H1 (cell line): Measurements from ENCODE around the gene MTARC2. TPM values are rescaled to one million over a fixed set of nuclear protein-coding genes. Genes with fewer than 3 reads are reported as not detected.

Source experiments
- CTCF ChIA-PET: fragments of 300-600 bp; sonication (Branson Sonifier 250); formaldehyde crosslinking; loops from one replicate; lab custom pipeline; 2021; ENCODE audit not compliant: partially characterized antibody; lab: Charles Lee
- POLR2A ChIA-PET: fragments of 300-600 bp; sonication (Branson Sonifier 250); formaldehyde crosslinking; loops from one replicate; lab custom pipeline; 2021; ENCODE audit warnings: inconsistent platforms; ENCODE audit not compliant: partially characterized antibody; lab: Charles Lee
- DNase-seq, 2 experiments: peaks; one replicate each; pipeline versions ENCODE4 v3.0.0 to v3.0.0-alpha.2; 2010 to 2022; ENCODE audit warnings: low spot score in 2 of 2, low read depth in 1 of 2, mixed read lengths in 1 of 2
- FAIRE-seq: peaks from 2 replicates; lab custom pipeline; 2011; peaks lifted over from hg19 to GRCh38; lab: Jason Lieb, UNC
- H2AFZ ChIP-seq: 2 replicates; pipeline ENCODE4 v1.8.1; 2012; ENCODE audit warnings: low read length, inconsistent platforms
- H2AK5ac ChIP-seq: 2 replicates; pipeline ENCODE4 v1.6.1; 2013; ENCODE audit warnings: low read depth, low read length
- H2BK120ac ChIP-seq: replicated peaks from 2 replicates; pipeline ENCODE3; 2013; ENCODE audit warnings: low read depth, low read length, inconsistent platforms
- H2BK12ac ChIP-seq: 2 replicates; pipeline ENCODE4 v1.6.1; 2013; ENCODE audit warnings: low read depth, low read length
- H2BK15ac ChIP-seq: 2 replicates; pipeline ENCODE4 v1.6.1; 2013; ENCODE audit warnings: low read length
- H2BK20ac ChIP-seq: 2 replicates; pipeline ENCODE4 v1.6.1; 2013; ENCODE audit warnings: low read length
- H2BK5ac ChIP-seq: 2 replicates; pipeline ENCODE4 v1.6.1; 2013; ENCODE audit warnings: low read depth, low read length
- H3K14ac ChIP-seq: 2 replicates; pipeline ENCODE4 v1.6.1; 2013; ENCODE audit warnings: inconsistent platforms; ENCODE audit not compliant: insufficient read length
- H3K18ac ChIP-seq: 2 replicates; pipeline ENCODE4 v1.6.1; 2013; ENCODE audit warnings: low read length; ENCODE audit errors: extremely low read depth
- H3K23ac ChIP-seq: 2 replicates; pipeline ENCODE4 v1.6.1; 2013; ENCODE audit warnings: inconsistent platforms; ENCODE audit not compliant: insufficient read length
- H3K23me2 ChIP-seq: 2 replicates; pipeline ENCODE4 v1.6.1; 2013; ENCODE audit warnings: low read depth, low read length
- H3K27ac ChIP-seq: 2 replicates; pipeline ENCODE4 v1.6.1; 2011; ENCODE audit warnings: low read depth, low read length, inconsistent platforms
- H3K27me3 ChIP-seq, 4 experiments: replicated peaks in 1 of 4; 1 replicate in 1 of 4; 2 replicates in 3 of 4; pipeline versions ENCODE4 v1.6.1 to v1.8.1; 2011 to 2013; ENCODE audit warnings: low read length in 3 of 4, mild to moderate bottlenecking in 3 of 4, inconsistent platforms in 2 of 4, mixed read lengths in 2 of 4, moderate library complexity in 1 of 4; ENCODE audit not compliant: control insufficient read depth in 3 of 4, insufficient read depth in 3 of 4; ENCODE audit errors: extremely low read depth in 1 of 4
- H3K36me3 ChIP-seq, 4 experiments: 2 replicates each; pipeline versions ENCODE4 v1.6.1 to v1.8.1; 2011 to 2013; ENCODE audit warnings: mild to moderate bottlenecking in 4 of 4, low read length in 3 of 4, moderate library complexity in 2 of 4, control low read depth in 1 of 4, inconsistent platforms in 1 of 4; ENCODE audit not compliant: insufficient read depth in 4 of 4, control insufficient read depth in 2 of 4
- H3K4ac ChIP-seq: replicated peaks from 2 replicates; pipeline ENCODE3; 2013; ENCODE audit warnings: low read length, low read depth, mixed read lengths, inconsistent platforms; ENCODE audit not compliant: insufficient read length
- H3K4me1 ChIP-seq, 4 experiments: replicated peaks in 1 of 4; 1 replicate in 1 of 4; 2 replicates in 3 of 4; pipeline versions ENCODE4 v1.6.1 to v1.8.1; 2011 to 2013; ENCODE audit warnings: low read length in 3 of 4, inconsistent platforms in 2 of 4, mixed read lengths in 1 of 4; ENCODE audit not compliant: insufficient read depth in 4 of 4, control insufficient read depth in 3 of 4
- H3K4me2 ChIP-seq, 2 experiments: 2 replicates each; pipeline versions ENCODE4 v1.6.1 to v1.8.1; 2011 to 2013; ENCODE audit warnings: low read depth in 2 of 2, low read length in 2 of 2, control low read depth in 1 of 2, inconsistent platforms in 1 of 2, mild to moderate bottlenecking in 1 of 2; ENCODE audit not compliant: insufficient read depth in 1 of 2
- H3K4me3 ChIP-seq, 4 experiments: fragments of 200-600, 300-600 bp in 1 of 4; sonication (generic), shearing (Covaris generic), sonication (Bioruptor Twin) in 1 of 4; 2 replicates each; pipeline versions ENCODE4 v1.5.1 to v1.8.1; 2011 to 2016; ENCODE audit warnings: low read length in 4 of 4, low read depth in 3 of 4, control low read depth in 2 of 4, inconsistent platforms in 2 of 4, mild to moderate bottlenecking in 2 of 4, mixed read lengths in 1 of 4, moderate library complexity in 1 of 4; ENCODE audit not compliant: insufficient read depth in 2 of 4; ENCODE audit errors: extremely low read depth in 1 of 4
- H3K56ac ChIP-seq: replicated peaks from 2 replicates; pipeline ENCODE3; 2013; ENCODE audit warnings: low read depth, mild to moderate bottlenecking, mixed read lengths, low read length, inconsistent platforms; ENCODE audit not compliant: insufficient read length
- H3K79me1 ChIP-seq: 2 replicates; pipeline ENCODE4 v1.6.1; 2013; ENCODE audit warnings: low read depth, low read length, control low read depth
- H3K79me2 ChIP-seq, 2 experiments: 2 replicates each; pipeline versions ENCODE4 v1.6.1 to v1.8.1; 2012 to 2013; ENCODE audit warnings: low read length in 2 of 2, mild to moderate bottlenecking in 2 of 2, inconsistent platforms in 1 of 2; ENCODE audit not compliant: insufficient read depth in 2 of 2, control insufficient read depth in 1 of 2
- H3K9ac ChIP-seq, 4 experiments: replicated peaks in 1 of 4; 1 replicate in 1 of 4; 2 replicates in 3 of 4; pipeline versions ENCODE4 v1.6.1 to v1.8.1; 2011 to 2013; ENCODE audit warnings: low read depth in 3 of 4, low read length in 3 of 4, control low read depth in 2 of 4, mild to moderate bottlenecking in 2 of 4, moderate library complexity in 2 of 4, inconsistent platforms in 1 of 4; ENCODE audit errors: extremely low read depth in 1 of 4
- H3K9me3 ChIP-seq, 2 experiments: 2 replicates each; pipeline versions ENCODE4 v1.6.1 to v1.8.1; 2012 to 2013; ENCODE audit warnings: mild to moderate bottlenecking in 2 of 2, moderate library complexity in 2 of 2, control low read depth in 1 of 2, inconsistent platforms in 1 of 2, low read depth in 1 of 2, low read length in 1 of 2, mixed read lengths in 1 of 2; ENCODE audit not compliant: insufficient read depth in 2 of 2
- H4K20me1 ChIP-seq, 2 experiments: replicated peaks in 1 of 2; 2 replicates each; pipeline versions ENCODE3 to v1.8.1; 2011 to 2013; ENCODE audit warnings: inconsistent platforms in 2 of 2, low read length in 2 of 2, mild to moderate bottlenecking in 1 of 2; ENCODE audit not compliant: insufficient read depth in 2 of 2, control insufficient read depth in 1 of 2
- H4K5ac ChIP-seq: 2 replicates; pipeline ENCODE4 v1.6.1; 2013; ENCODE audit warnings: low read length, low read depth, mixed read lengths, inconsistent platforms; ENCODE audit not compliant: insufficient read length
- H4K8ac ChIP-seq: 2 replicates; pipeline ENCODE4 v1.8.0; 2013; ENCODE audit warnings: mild to moderate bottlenecking, moderate library complexity, low read length, inconsistent platforms; ENCODE audit not compliant: insufficient read depth; ENCODE audit errors: extremely low read depth
- H4K91ac ChIP-seq: replicated peaks from 2 replicates; pipeline ENCODE3; 2013; ENCODE audit warnings: low read length, mixed read lengths, inconsistent platforms; ENCODE audit not compliant: insufficient read length
- EGR1 ChIP-seq: IDR thresholded peaks from 2 replicates; pipeline ENCODE4 v1.6.1; 2011; ENCODE audit warnings: low read depth, low read length, borderline replicate concordance
- JUND ChIP-seq: IDR thresholded peaks from 2 replicates; pipeline ENCODE4 v1.6.1; 2011; ENCODE audit warnings: mild to moderate bottlenecking, improper control_type of control experiment, low read length
- NANOG ChIP-seq: IDR thresholded peaks from 2 replicates; pipeline ENCODE4 v1.6.1; 2011; ENCODE audit warnings: low read length, low read depth, mild to moderate bottlenecking, inconsistent platforms; ENCODE audit not compliant: insufficient read depth, poor library complexity, severe bottlenecking
- POLR2A ChIP-seq, 2 experiments: IDR thresholded peaks; 1 replicate in 1 of 2; 2 replicates in 1 of 2; pipeline ENCODE4 v1.6.1; 2011; ENCODE audit warnings: low read depth in 2 of 2, low read length in 2 of 2, mild to moderate bottlenecking in 2 of 2; ENCODE audit errors: control extremely low read depth in 1 of 2
- SP1 ChIP-seq: IDR thresholded peaks from 2 replicates; pipeline ENCODE4 v1.6.1; 2011; ENCODE audit warnings: low read depth, low read length
- TBP ChIP-seq: IDR thresholded peaks from 2 replicates; pipeline ENCODE4 v1.6.1; 2011; ENCODE audit warnings: low read depth, low read length, improper control_type of control experiment
- WGBS, 2 experiments: shearing (Covaris generic) in 1 of 2; methylation state at CpG; one replicate each; pipeline versions ENCODE4 v1.1.6 to v1.1.7; 2013 to 2015; ENCODE audit warnings: low lambda C conversion rate in 2 of 2, mixed read lengths in 2 of 2, inconsistent platforms in 1 of 2, low coverage in 1 of 2, missing lambda C conversion rate in 1 of 2; ENCODE audit not compliant: insufficient replicate concordance in 2 of 2, insufficient coverage in 1 of 2, insufficient read length in 1 of 2; ENCODE audit errors: extremely low coverage in 1 of 2, missing lambda C conversion rate in 1 of 2; 5-methylcytosine and 5-hydroxymethylcytosine counted together
- polyA plus RNA-seq, 7 experiments: library from polyadenylated mRNA; depleted of rRNA in 3 of 7; stranded (reverse) in 5 of 7; unstranded in 2 of 7; fragments of >200 nt in 5 of 7; fragments of 200-250 nt in 2 of 7; gene quantifications; 1 replicate in 5 of 7; 2 replicates in 1 of 7; 4 replicates in 1 of 7; pipeline versions ENCODE4 v1.2.1 to v1.2.3, GENCODE V29; 2011 to 2013; ENCODE audit warnings: missing spikeins in 2 of 7, mixed read lengths in 2 of 7
- total RNA-seq: library from RNA; stranded (reverse); fragmentation: NEBNext Ultra II Directional; extraction: Animal tissue kit (Norgen Biotek cat#: 25700); gene quantifications from 2 replicates; pipeline ENCODE4 v1.2.1, GENCODE V29; 2021

Gene MTARC2
- total and polyA plus RNA-seq, 2 of the 8 experiments (the other 6 are each of a cell fraction or from before 2014, with no cell fraction given), result 7.2 to 7.9 TPM

DNA sequence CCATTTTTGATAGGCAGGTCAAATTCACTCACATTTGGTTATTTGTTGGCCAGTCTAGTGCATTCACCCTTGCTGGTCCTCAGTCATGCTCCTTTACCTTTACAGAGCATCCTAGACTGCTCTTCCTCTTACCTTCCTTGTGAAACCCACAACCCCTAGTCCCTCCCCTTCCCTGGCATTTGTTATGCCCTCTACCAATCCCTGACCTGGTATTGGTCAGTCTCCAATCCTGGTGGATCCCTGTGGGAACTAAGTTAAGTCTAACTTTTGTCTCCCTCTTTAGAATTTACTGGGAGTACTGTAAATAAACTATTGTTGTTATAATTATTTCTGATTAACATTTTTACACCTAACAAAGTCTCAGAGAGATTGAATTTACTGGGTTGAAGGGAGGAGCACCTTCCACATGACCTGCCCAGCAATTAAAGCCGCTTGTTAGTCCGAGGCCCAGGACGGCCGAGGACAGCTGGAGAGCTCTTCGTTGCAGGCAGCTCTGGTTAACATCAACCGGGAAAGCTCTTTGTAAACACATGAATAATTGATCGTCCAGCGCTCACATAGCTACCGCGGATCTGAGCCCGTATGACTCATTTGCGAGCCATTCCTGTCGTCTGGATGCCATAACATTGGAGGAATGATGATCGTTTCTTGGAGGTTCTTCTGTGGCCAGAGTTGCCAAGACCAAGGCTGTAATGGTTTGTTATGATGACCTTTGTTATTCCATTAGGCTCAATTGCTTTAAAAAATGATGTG is 70.5 kb downstream of the MTARC2 start:
- Histone ChIP-seq H3K9me3 (no peaks in the 10 kb centered on the region), H2AFZ (no peak overlapping the region), H3K9ac (no peak overlapping the region), H2BK5ac (no peak overlapping the region), H4K20me1 (no peaks in the 10 kb centered on the region), H2BK20ac (no peak overlapping the region), H3K4ac (no peak overlapping the region), H2AK5ac (no peak overlapping the region), H3K4me1 (peaks cover 0 to 8% (median 3%) of the 10 kb centered on the region in 4 experiments; a peak in 3 of 7 replicates), H4K8ac (no peak overlapping the region), H2BK12ac (no peak overlapping the region), H3K79me1 (no peaks in the 10 kb centered on the region), H3K4me3 (peak overlapping the region in 1 of 4 experiments; percentile 20; a peak in 1 of 8 replicates), H3K18ac (no peak overlapping the region; the same call in 1 of the 2 replicates), H3K23ac (no peak overlapping the region), H2BK15ac (no peak overlapping the region), H3K23me2 (no peaks in the 10 kb centered on the region), H2BK120ac (no peak overlapping the region), H3K36me3 (peaks cover 0 to 5% (median 2%) of the 10 kb centered on the region in 4 experiments; a peak in 2 of 8 replicates), H4K91ac (no peak overlapping the region), H3K27me3 (no peaks in the 10 kb centered on the region), H3K79me2 (no peaks in the 10 kb centered on the region), H3K4me2 (peak overlapping the region; percentile 15 to 23; a peak in 3 of 4 replicates), H4K5ac (no peak overlapping the region), H3K27ac (no peak overlapping the region), H3K56ac (no peak overlapping the region), H3K14ac (no peak overlapping the region)
- POLR2A ChIA-PET, result interaction anchor here (1.0 kb wide), 1 partner anchor 14 kb away, joined by 3 read pairs; no protein-coding TSS in a partner anchor
- WGBS, 2 experiments, result 54% methylated on average over 14 of the region's 14 CpGs; no CpG with 5 or more reads in 1 of the 2 experiments
- peak; percentile 73 for FAIRE-seq
- peak; percentile 38 to 48 for DNase-seq
- CTCF ChIA-PET, result interaction anchor here (1.4 to 2.5 kb wide), 3 partner anchors 9 to 16 kb away, joined by 3 to 15 read pairs (median 4); no protein-coding TSS in a partner anchor
- TF ChIP-seq TBP (no peak), NANOG (peak; percentile 67), SP1 (0 out of 2 replicates have a peak, but pooled peaks have one; percentile 40), JUND (peak; percentile 56; the same call in 1 of the 2 replicates), POLR2A (IDR thresholded peaks at IDR 0.05; ENCODE audit: control extremely low read depth in 1 of 2, low read depth in 2 of 2, low read length in 2 of 2) (0 out of 3 replicates have a peak, but pooled peaks of 1 of the 2 experiments have one; percentile 37), EGR1 (no peak)
